ENCODE results near the gene NEURL4. TPM values are rescaled to one million over a fixed set of nuclear protein-coding genes. Genes with fewer than 3 reads are reported as not detected.

Gene NEURL4
- total RNA-seq (2021) (46.5 and 57.9 TPM in 2 replicates), Bru-seq, nascent RNA (percentile 50 among the genes with signal in this experiment), BruChase-seq, experiment 1, labeled RNA remaining after a 2-hour chase (percentile 71 among the genes with signal in this experiment), BruChase-seq, experiment 2, labeled RNA remaining after a 6-hour chase (percentile 84 among the genes with signal in this experiment)
- long read RNA-seq, partial matches to known transcripts: 1 of 2 reads
- long read RNA-seq, other reads (novel, unspliced or antisense): 1 of 2 reads

GRCh38 chr17:7328840-7329373, at the start of gene NEURL4:
NEURL4 (minus strand) TSS chr17:7329335; CDS start chr17:7329312, 23 bp downstream.
- no TSS peak for BruUV-seq (replicated peaks)
- H3K9me3 ChIP-seq (ENCODE audit: insufficient read depth, low read depth): no peaks in the 10 kb centered on the region
- H3K79me2 ChIP-seq (ENCODE audit: low read depth): peaks cover 25% of the 10 kb centered on the region
- POLR2A ChIA-PET (ENCODE audit: unreplicated experiment): interaction anchor here (0.6 to 1.1 kb wide), 6 partner anchors 9 to 555 kb away, joined by 3 to 9 read pairs (median 4); partner anchors contain the start of genes SENP3, TMEM256 and WRAP53
- H3K27me3 ChIP-seq (ENCODE audit: insufficient read depth, low read depth): no peaks in the 10 kb centered on the region
- no peaks in the 10 kb centered on the region for H4K20me1 ChIP-seq (ENCODE audit: insufficient read depth)
- H3F3A ChIP-seq (ENCODE audit: insufficient read depth, low read depth): peaks cover 9% of the 10 kb centered on the region; the same call in 1 of the 2 replicates
- CTCF ChIA-PET: interaction anchor here (0.5 to 1.3 kb wide), 3 partner anchors 13 to 678 kb away, joined by 6 to 11 read pairs (median 6); no protein-coding TSS in a partner anchor
- H3K4me2 ChIP-seq: peak within 1 kb of the TSS; percentile 96
- peaks cover 16% of the 10 kb centered on the region for H3K4me1 ChIP-seq (replicated peaks; ENCODE audit: insufficient read depth)
- DNase-seq: no peak
- H2AFZ ChIP-seq: peak within 1 kb of the TSS; percentile 90
- H3K9me2 ChIP-seq (ENCODE audit: insufficient read depth): no peaks in the 10 kb centered on the region
- intact Hi-C loops (cut with micrococcal nuclease; ENCODE audit: unreplicated experiment): loop anchor here (2.0 kb wide), 1 partner anchor 20 kb away; no protein-coding TSS in a partner anchor
- no peaks in the 10 kb centered on the region for H3K36me3 ChIP-seq (ENCODE audit: low read depth)
- TF ChIP-seq CTCF (conservative IDR thresholded peaks at IDR 0.05) (no peak), EZH2 (IDR thresholded peaks at IDR 0.05; ENCODE audit: low read depth) (no peak)
- H3K4me3 ChIP-seq: peak within 1 kb of the TSS; percentile 100
- H3K27ac ChIP-seq: peak within 1 kb of the TSS; percentile 67

- no peak overlapping the region for H3K27ac ChIP-seq
- H3K9me3 ChIP-seq (ENCODE audit: insufficient read depth, low read depth): no peaks in the 10 kb centered on the region
- no peak for DNase-seq
- no peaks in the 10 kb centered on the region for H3K36me3 ChIP-seq (ENCODE audit: low read depth)
- ChIA-PET CTCF (interaction anchor here (0.6 kb wide), 1 partner anchor 197 kb away, joined by 5 read pairs; no protein-coding TSS in a partner anchor), POLR2A (ENCODE audit: unreplicated experiment) (no interaction called here)
- intact Hi-C loops (cut with micrococcal nuclease; ENCODE audit: unreplicated experiment): no loop called here
- no peaks in the 10 kb centered on the region for H3F3A ChIP-seq (ENCODE audit: insufficient read depth, low read depth)
- H4K20me1 ChIP-seq (ENCODE audit: insufficient read depth): no peaks in the 10 kb centered on the region
- BruUV-seq (replicated peaks): no TSS peak
- no peak overlapping the region for H3K4me2 ChIP-seq
- no peaks in the 10 kb centered on the region for H3K27me3 ChIP-seq (ENCODE audit: insufficient read depth, low read depth)
- H3K4me3 ChIP-seq: no peak overlapping the region
- no peak for TF ChIP-seq EZH2 (IDR thresholded peaks at IDR 0.05; ENCODE audit: low read depth)
- TF ChIP-seq CTCF (conservative IDR thresholded peaks at IDR 0.05): no peak
- H3K79me2 ChIP-seq (ENCODE audit: low read depth): no peaks in the 10 kb centered on the region
- no peaks in the 10 kb centered on the region for H3K9me2 ChIP-seq (ENCODE audit: insufficient read depth)
- no peaks in the 10 kb centered on the region for H3K4me1 ChIP-seq (replicated peaks; ENCODE audit: insufficient read depth)
- H2AFZ ChIP-seq: no peak overlapping the region
Observed at GRCh38 chr17:7374353-7374752, 45.2 kb upstream of the NEURL4 start.

- no peaks in the 10 kb centered on the region for H3K9me3 ChIP-seq (ENCODE audit: insufficient read depth, low read depth)
- H2AFZ ChIP-seq: no peak overlapping the region
- H3F3A ChIP-seq (ENCODE audit: insufficient read depth, low read depth): no peaks in the 10 kb centered on the region
- ChIA-PET CTCF (interaction anchor here (0.6 to 0.7 kb wide), 2 partner anchors 33 to 72 kb away, joined by 3 to 6 read pairs; partner anchors contain the start of gene TMEM256), POLR2A (ENCODE audit: unreplicated experiment) (interaction anchor here (0.6 kb wide), 1 partner anchor 23 kb away, joined by 11 read pairs; no protein-coding TSS in a partner anchor)
- intact Hi-C loops (cut with micrococcal nuclease; ENCODE audit: unreplicated experiment): no loop called here
- no peaks in the 10 kb centered on the region for H3K27me3 ChIP-seq (ENCODE audit: insufficient read depth, low read depth)
- H3K79me2 ChIP-seq (ENCODE audit: low read depth): no peaks in the 10 kb centered on the region
- no peak for TF ChIP-seq EZH2 (IDR thresholded peaks at IDR 0.05; ENCODE audit: low read depth)
- TF ChIP-seq CTCF (conservative IDR thresholded peaks at IDR 0.05): no peak
- BruUV-seq (replicated peaks): no TSS peak
- H3K9me2 ChIP-seq (ENCODE audit: insufficient read depth): no peaks in the 10 kb centered on the region
- no peak overlapping the region for H3K4me2 ChIP-seq
- H3K36me3 ChIP-seq (ENCODE audit: low read depth): no peaks in the 10 kb centered on the region
- H3K27ac ChIP-seq: no peak overlapping the region
- no peak for DNase-seq
- H4K20me1 ChIP-seq (ENCODE audit: insufficient read depth): no peaks in the 10 kb centered on the region
- no peak overlapping the region for H3K4me3 ChIP-seq
- no peaks in the 10 kb centered on the region for H3K4me1 ChIP-seq (replicated peaks; ENCODE audit: insufficient read depth)
Observed at GRCh38 chr17:7370853-7371252, 41.7 kb upstream of the NEURL4 start.

All from PC-9 (cell line).